ENCODE results near the gene PLEKHM1. TPM values are rescaled to one million over a fixed set of nuclear protein-coding genes. Genes with fewer than 3 reads are reported as not detected.

PLEKHM1 gene
- polyA plus RNA-seq, 3 donors: 12.8 to 41.5 (median 15.0) TPM

DNA sequence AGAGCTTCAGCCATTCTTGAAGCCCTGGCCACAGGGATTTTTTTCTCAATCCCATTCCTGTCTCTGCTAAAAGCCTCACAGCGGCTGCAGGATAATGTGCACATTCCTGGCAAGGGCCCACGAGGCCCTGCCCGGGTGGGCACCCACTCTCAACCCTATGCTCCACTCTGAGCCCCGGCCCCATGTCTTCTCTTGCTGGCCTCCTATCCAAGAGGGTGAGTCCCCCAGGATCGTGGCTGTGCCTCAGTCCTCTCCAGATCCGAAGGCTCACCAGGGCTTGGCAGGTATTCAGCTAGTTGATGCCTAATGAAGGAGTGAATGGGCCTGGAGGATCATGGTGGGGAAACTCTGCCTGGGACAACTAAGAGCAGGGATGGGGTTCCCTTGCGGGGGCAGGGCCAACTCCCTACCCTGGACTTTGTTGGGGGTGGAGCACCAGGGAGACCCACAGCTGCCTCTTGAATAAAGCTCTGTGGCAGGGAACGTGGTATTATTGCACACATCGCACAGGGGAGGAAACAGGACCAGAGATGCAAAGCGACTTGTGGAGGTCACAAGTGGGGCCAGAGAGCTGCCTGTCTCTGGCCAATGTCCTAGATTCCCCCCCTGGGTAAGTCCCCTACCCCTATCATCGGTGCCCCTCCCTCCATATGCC is 63.2 kb downstream of the PLEKHM1 start:
- Histone ChIP-seq H3K4me3 (replicated peaks in 1 of 3; ENCODE audit: low read depth in 2 of 3, low read length in 3 of 3) (peak overlapping the region in 1 of 3 experiments; percentile 63), H3K4me1 (ENCODE audit: control insufficient read depth in 1 of 2, insufficient read depth in 2 of 2, low read length in 2 of 2) (peaks cover 64 to 73% of the 10 kb centered on the region in 2 donors), H3K9me3 (replicated peaks in 1 of 2; ENCODE audit: control insufficient read depth in 1 of 2, insufficient read depth in 1 of 2, low read length in 2 of 2) (no peaks in the 10 kb centered on the region), H4K20me1 (ENCODE audit: insufficient read depth, low read length) (peaks cover 78% of the 10 kb centered on the region), H3K9ac (ENCODE audit: insufficient read depth, low read length, poor library complexity, severe bottlenecking) (peak overlapping the region; percentile 60), H2AFZ (ENCODE audit: insufficient read depth, low read depth, low read length, poor library complexity, severe bottlenecking) (no peak overlapping the region), H3K4me2 (replicated peaks; ENCODE audit: extremely low read depth, low read length, poor library complexity, severe bottlenecking) (peak overlapping the region; percentile 74), H3K27ac (ENCODE audit: low read depth in 1 of 2, low read length in 2 of 2) (peak overlapping the region; percentile 91 to 93), H3K79me2 (ENCODE audit: insufficient read depth, low read length) (peaks cover 74% of the 10 kb centered on the region), H3K36me3 (replicated peaks in 1 of 2; ENCODE audit: control insufficient read depth in 1 of 2, insufficient read depth in 2 of 2, low read length in 2 of 2) (peaks cover 7 to 25% of the 10 kb centered on the region in 2 donors), H3K27me3 (ENCODE audit: control insufficient read depth in 2 of 2, insufficient read depth in 2 of 2, low read length in 2 of 2) (no peaks in the 10 kb centered on the region)
- DNase-seq: no peak
- peaks cover 38 to 51% of the 10 kb centered on the region in 2 donors for H3K36me3 Mint-ChIP-seq
- TF ChIP-seq CTCF (IDR thresholded peaks at IDR 0.05): no peak
- H3K4me1 Mint-ChIP-seq: peaks cover 63% of the 10 kb centered on the region
- no peak overlapping the region for H3K4me3 Mint-ChIP-seq
- WGBS (ENCODE audit: insufficient coverage): 93% methylated on average over 7 of the region's 11 CpGs
- H3K27ac Mint-ChIP-seq: peak overlapping the region; percentile 70 to 98 (median 96)
- no peaks in the 10 kb centered on the region for H3K9me3 Mint-ChIP-seq
- peaks cover 0 to 1% (median 0%) of the 10 kb centered on the region in 3 donors for H3K27me3 Mint-ChIP-seq (ENCODE audit: low read depth in 3 of 3)
- intact Hi-C loops (cut with micrococcal nuclease): no loop called here

DNA sequence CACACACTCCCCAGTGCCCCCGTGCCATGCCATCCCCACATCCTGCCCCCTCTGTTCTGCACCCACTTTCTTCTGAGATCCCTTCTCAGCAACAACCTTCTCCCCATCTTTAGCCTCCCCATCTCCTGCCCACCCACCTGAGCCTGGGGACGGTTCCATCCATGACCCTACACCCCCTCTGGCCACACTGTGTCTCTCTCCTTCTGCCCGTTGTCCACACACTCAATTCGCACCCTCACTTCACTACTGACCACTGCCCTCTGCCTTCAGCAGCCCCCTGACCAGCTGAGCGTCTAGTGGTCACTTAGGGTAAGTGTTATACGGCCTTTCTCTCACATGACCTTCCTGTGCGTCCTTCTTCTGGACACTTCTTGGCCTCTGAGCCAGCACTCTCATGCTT is 64.0 kb downstream of the PLEKHM1 start:
- H3K27ac Mint-ChIP-seq: peak overlapping the region in 5 of 7 donors; percentile 10 to 98 (median 62)
- peaks cover 63% of the 10 kb centered on the region for H3K4me1 Mint-ChIP-seq
- DNase-seq: no peak
- TF ChIP-seq CTCF (IDR thresholded peaks at IDR 0.05): no peak
- peaks cover 85% of the 10 kb centered on the region for H4K20me1 ChIP-seq (ENCODE audit: insufficient read depth, low read length)
- H3K9me3 Mint-ChIP-seq: no peaks in the 10 kb centered on the region
- H3K4me3 ChIP-seq (replicated peaks in 1 of 3; ENCODE audit: low read depth in 2 of 3, low read length in 3 of 3): no peak overlapping the region
- H3K4me1 ChIP-seq (ENCODE audit: control insufficient read depth in 1 of 2, insufficient read depth in 2 of 2, low read length in 2 of 2): peaks cover 64 to 73% of the 10 kb centered on the region in 2 donors
- no peak overlapping the region for H3K4me3 Mint-ChIP-seq
- 95% methylated on average over 7 of the region's 7 CpGs for WGBS (ENCODE audit: insufficient coverage)
- no peak overlapping the region for H3K4me2 ChIP-seq (replicated peaks; ENCODE audit: extremely low read depth, low read length, poor library complexity, severe bottlenecking)
- peaks cover 8 to 32% of the 10 kb centered on the region in 2 donors for H3K36me3 ChIP-seq (replicated peaks in 1 of 2; ENCODE audit: control insufficient read depth in 1 of 2, insufficient read depth in 2 of 2, low read length in 2 of 2)
- intact Hi-C loops (cut with micrococcal nuclease): no loop called here
- H3K79me2 ChIP-seq (ENCODE audit: insufficient read depth, low read length): peaks cover 76% of the 10 kb centered on the region
- H2AFZ ChIP-seq (ENCODE audit: insufficient read depth, low read depth, low read length, poor library complexity, severe bottlenecking): no peak overlapping the region
- no peak overlapping the region for H3K27ac ChIP-seq (ENCODE audit: low read depth in 1 of 2, low read length in 2 of 2)
- H3K27me3 ChIP-seq (ENCODE audit: control insufficient read depth in 2 of 2, insufficient read depth in 2 of 2, low read length in 2 of 2): no peaks in the 10 kb centered on the region
- no peak overlapping the region for H3K9ac ChIP-seq (ENCODE audit: insufficient read depth, low read length, poor library complexity, severe bottlenecking)
- H3K9me3 ChIP-seq (replicated peaks in 1 of 2; ENCODE audit: control insufficient read depth in 1 of 2, insufficient read depth in 1 of 2, low read length in 2 of 2): no peaks in the 10 kb centered on the region
- peaks cover 43 to 58% of the 10 kb centered on the region in 2 donors for H3K36me3 Mint-ChIP-seq
- H3K27me3 Mint-ChIP-seq (ENCODE audit: low read depth in 3 of 3): peaks cover 0 to 1% (median 0%) of the 10 kb centered on the region in 3 donors

All from CD14-positive monocyte (primary cell).